Astrocyte of the spinal cord (primary cell): ENCODE data around the gene NACAD.

Experiments used
- DNase-seq: peaks from one replicate; pipeline ENCODE4 v3.0.0; 2011; ENCODE audit warnings: low read depth, low spot score
- H3K4me3 ChIP-seq: 2 replicates; pipeline ENCODE4 v1.5.1; 2011; ENCODE audit warnings: low read depth, mild to moderate bottlenecking, low read length, moderate library complexity
- in situ Hi-C: cut with HindIII; loops from 2 replicates; pipeline ENCODE4 v1.10.0; 2017; ENCODE audit warnings: low sequenced_read_pairs
- TF ChIP-seq, protein P1 (sequence below): IDR thresholded peaks from 2 replicates; pipeline ENCODE4 v1.5.1; 2012; ENCODE audit warnings: low read depth, mild to moderate bottlenecking, low read length, inconsistent platforms

The NACAD gene

DNA sequence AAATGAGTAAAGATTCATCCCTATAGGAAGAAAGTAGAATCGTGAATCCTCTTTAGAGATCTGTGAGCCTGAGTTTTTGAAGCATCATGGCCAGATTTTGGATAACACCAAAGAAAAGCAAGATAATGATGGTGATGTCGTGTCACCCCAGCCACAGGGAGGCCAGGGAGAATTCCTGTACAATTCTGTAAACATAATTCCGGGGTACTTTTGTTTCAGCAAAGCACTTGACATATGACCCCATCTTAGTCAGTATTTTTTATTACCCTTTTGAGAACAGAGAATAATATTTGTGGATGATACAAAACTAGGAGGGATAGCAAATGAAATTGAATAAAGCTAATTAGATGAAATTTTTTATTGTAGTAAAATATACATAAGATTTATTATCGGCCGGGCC, 33.8 kb downstream of the NACAD start:
- no peak for DNase-seq
- H3K4me3 ChIP-seq, result no peak overlapping the region
- TF ChIP-seq, protein P1, sequence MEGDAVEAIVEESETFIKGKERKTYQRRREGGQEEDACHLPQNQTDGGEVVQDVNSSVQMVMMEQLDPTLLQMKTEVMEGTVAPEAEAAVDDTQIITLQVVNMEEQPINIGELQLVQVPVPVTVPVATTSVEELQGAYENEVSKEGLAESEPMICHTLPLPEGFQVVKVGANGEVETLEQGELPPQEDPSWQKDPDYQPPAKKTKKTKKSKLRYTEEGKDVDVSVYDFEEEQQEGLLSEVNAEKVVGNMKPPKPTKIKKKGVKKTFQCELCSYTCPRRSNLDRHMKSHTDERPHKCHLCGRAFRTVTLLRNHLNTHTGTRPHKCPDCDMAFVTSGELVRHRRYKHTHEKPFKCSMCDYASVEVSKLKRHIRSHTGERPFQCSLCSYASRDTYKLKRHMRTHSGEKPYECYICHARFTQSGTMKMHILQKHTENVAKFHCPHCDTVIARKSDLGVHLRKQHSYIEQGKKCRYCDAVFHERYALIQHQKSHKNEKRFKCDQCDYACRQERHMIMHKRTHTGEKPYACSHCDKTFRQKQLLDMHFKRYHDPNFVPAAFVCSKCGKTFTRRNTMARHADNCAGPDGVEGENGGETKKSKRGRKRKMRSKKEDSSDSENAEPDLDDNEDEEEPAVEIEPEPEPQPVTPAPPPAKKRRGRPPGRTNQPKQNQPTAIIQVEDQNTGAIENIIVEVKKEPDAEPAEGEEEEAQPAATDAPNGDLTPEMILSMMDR, result no peak
- in situ Hi-C loops, result no loop called here

DNA sequence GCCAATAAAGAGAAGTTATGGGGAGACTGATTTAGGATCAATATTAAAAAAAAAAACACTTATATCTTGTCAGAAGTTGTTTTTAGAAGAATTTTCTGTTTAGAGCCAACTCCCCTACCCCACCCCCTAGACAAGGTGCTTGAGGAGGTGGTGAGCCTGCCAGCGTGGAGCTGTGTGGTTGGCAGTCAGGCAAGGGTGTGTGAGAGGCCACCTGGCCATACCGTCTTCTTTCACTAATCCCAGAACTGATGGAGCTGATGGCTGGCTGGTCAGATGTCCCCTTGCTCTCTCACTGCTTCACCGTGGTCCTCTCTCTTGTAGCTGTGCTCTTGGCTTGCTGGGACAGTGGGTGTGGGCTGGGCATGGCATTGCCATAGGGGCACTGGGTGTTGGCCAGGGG, 34.3 kb downstream of the NACAD start:
- TF ChIP-seq, protein P1, result no peak
- in situ Hi-C loops, result no loop called here
- H3K4me3 ChIP-seq, result no peak overlapping the region
- no peak for DNase-seq

DNA sequence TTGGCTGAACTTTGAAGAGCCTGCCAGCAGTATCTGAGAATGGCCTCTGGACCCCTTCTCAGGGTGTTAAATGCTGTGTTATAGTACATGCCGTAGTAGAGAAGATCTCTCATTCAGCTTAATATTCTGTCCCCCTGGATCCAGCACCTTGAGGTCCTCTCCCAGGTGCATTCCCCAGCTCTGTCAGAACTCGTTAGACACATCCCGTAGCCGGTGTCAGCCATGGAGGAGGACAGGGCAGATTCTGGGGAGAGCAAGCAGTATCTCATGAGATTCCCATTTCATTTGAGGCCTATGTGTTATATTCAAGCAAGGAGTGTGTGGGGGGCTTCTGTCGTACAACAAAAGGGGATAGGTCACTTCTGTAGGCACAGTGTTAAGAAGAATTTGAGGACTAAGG, 34.8 kb downstream of the NACAD start:
- TF ChIP-seq, protein P1, result no peak
- H3K4me3 ChIP-seq, result no peak overlapping the region
- no peak for DNase-seq
- in situ Hi-C loops, result no loop called here

DNA sequence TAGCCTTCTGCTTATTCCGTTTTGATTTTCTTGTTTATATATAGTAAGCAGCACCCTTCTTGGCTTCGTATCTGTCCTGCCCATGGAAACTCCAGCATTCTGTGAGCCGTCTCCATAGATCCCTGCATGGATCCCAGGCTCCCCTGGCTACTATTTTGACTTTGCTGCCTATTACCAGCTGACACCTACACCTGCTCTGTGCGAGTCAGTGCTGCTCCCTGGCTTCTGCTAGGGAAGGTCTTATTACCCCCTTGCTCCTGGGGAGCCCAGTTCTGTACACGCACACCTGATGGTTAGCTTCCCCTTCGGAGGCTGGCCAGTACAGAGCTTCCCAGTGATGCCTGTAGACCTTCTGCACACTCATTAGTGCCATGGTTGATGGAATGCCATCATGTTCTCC, 35.4 kb downstream of the NACAD start:
- DNase-seq, result no peak
- in situ Hi-C loops, result no loop called here
- TF ChIP-seq, protein P1, result no peak
- no peak overlapping the region for H3K4me3 ChIP-seq

DNA sequence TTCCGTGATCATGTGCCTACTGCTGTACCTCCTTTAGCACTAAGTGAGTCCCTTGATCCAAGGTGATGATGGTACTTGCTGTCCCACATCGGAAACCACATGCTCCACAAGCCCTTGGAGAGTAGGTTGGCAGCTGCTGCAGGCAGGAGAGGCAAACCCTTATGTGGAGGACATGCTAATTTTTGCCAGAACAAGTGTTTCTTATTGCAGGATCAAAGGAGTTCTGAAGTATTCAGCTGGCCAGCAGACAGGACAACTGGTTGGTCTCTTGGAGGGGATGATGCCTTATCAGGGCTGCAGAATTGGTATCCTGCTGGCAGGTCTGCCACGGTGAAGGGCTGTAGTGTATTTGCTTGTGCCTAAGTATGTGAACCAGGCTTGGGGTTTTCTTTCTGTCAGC, 36.8 kb downstream of the NACAD start:
- no peak overlapping the region for H3K4me3 ChIP-seq
- in situ Hi-C loops, result no loop called here
- no peak for DNase-seq
- TF ChIP-seq, protein P1, result no peak

DNA sequence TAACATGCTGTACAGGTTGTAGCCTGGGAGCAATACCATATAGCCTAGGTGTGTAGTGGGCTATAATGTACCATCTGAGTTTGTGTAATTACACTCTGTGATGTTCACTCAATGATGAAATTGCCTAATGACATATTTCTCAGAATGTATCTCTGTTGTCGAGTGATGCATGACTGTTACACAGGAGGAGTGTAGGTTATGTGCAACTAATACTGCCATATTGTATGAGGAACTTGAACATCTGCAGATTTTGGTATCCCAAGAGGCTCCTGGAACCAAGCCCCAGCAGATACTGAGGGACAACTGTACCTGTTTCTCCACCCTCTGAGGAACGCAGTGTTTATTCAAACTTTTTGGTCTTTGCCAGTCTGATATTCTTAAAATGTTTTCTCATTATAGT, 38.6 kb downstream of the NACAD start:
- TF ChIP-seq, protein P1, result no peak
- in situ Hi-C loops, result no loop called here
- no peak for DNase-seq
- no peak overlapping the region for H3K4me3 ChIP-seq

DNA sequence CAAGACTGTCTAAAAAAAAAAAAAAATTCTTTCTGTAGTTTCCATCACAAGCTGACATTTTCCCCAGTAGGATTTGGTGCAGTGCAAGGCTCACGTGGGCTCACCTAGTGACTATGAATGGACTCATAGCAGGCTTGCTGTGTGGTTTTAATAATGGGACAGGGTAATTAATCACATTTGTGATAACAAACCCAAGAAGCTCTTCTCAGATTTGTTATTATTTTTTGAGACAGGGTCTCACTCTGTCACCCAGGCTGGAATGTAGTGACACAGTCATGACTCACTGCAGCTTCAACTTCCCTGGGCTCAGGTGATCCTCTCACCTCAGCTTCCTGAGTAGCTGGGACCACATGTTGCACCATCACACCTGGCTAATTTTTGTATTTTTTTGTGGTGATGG, 40.0 kb downstream of the NACAD start:
- in situ Hi-C loops, result no loop called here
- TF ChIP-seq, protein P1, result no peak
- H3K4me3 ChIP-seq, result no peak overlapping the region
- DNase-seq, result no peak
